ENCODE measurements around the gene TMEM144.

TMEM144 gene

DNA sequence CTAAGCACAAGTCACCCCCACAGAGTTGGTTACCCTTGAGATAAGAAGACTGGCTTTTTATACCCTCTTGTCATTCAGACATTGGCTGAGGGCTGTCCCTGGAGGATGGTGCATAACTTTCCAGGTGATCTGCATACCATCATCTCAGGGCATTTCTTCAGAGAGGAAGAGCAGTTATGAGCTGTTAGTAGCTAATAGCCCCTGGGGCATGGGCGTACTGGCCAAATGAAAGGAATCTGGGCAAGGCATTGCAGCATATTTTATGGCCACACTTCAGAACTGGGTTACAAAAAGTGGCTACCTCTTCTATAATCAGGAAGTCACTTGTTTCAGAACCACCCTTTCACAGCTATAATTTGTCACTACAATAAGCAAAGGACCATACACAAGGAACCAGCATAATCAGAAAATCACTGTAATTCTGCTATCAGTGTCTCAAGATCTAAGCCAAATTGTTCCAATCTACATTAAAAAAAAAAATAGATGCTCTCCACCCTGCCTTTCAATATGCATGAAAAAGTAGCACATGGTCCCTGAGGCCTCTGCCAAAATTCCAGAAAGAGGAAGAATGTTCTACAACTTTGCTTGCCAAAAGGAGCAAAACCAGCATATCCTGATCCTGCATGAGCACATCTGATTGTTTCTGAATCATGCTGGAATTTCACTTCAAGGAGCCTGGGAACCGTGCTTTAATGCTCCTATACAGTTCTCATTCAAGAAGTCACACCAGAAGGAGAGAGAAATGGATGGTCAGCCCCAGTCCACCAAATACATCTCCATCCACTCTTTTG lies 92.0 kb downstream of the TMEM144 start:
- no peak for DNase-seq

DNA sequence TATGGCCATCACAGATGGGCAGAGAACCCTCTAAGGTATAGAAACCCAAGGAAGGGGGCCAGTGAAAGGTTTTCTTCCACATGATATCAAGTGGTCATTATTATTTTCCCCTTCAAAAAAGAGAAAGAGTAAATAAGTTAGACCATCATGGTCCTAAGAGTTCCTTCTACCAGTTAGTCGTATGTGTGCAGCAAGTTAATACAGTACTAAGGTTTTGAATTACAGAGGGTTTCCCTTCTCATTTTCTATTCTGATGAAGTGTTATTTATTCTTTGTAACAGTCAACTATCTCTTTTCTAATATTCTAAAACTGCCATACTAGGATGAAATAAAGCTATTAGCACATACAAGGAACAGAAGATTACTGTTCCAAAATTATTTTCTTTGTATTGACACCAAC lies 94.4 kb downstream of the TMEM144 start:
- no peak for DNase-seq
